ENCODE results near the gene CATSPERD. TPM values are rescaled to one million over a fixed set of nuclear protein-coding genes. Genes with fewer than 3 reads are reported as not detected.
A peak's percentile ranks its signal among the peaks of the same experiment; 100 is the strongest.

CATSPERD gene
- total and polyA plus RNA-seq, 9 donors = 0.67 to 4.5 TPM; not detected in 7

- Histone ChIP-seq H3K27me3 (no peaks in the 10 kb centered on the region), H3K4me3 (no peak overlapping the region), H3K4me1 (ENCODE audit: insufficient read depth) (peaks cover 7% of the 10 kb centered on the region), H3K36me3 (no peaks in the 10 kb centered on the region), H3K27ac (no peak overlapping the region), H3K9me3 (no peaks in the 10 kb centered on the region)
- DNase-seq = no peak
- TF ChIP-seq EP300 (IDR thresholded peaks at IDR 0.05) = no peak
- no peak for TF ChIP-seq CTCF (IDR thresholded peaks at IDR 0.05)
- TF ChIP-seq POLR2A (IDR thresholded peaks at IDR 0.05) = no peak
- 73 to 77% (median 76%) methylated on average over 8 of the region's 8 CpGs for WGBS, 3 donors
- intact Hi-C loops (cut with DNase I) = no loop called here
These were observed 3.1 kb upstream of the CATSPERD start for GRCh38 chr19:5717215-5717935.

GRCh38 chr19:5718037-5718578 is 2.3 kb upstream of the CATSPERD start:
- DNase-seq = no peak
- Histone ChIP-seq H3K4me3 (no peak overlapping the region), H3K36me3 (no peaks in the 10 kb centered on the region), H3K9me3 (no peaks in the 10 kb centered on the region), H3K4me1 (ENCODE audit: insufficient read depth) (peaks cover 7% of the 10 kb centered on the region), H3K27ac (no peak overlapping the region), H3K27me3 (no peaks in the 10 kb centered on the region)
- no peak for TF ChIP-seq CTCF (IDR thresholded peaks at IDR 0.05)
- no peak for TF ChIP-seq EP300 (IDR thresholded peaks at IDR 0.05)
- TF ChIP-seq POLR2A (IDR thresholded peaks at IDR 0.05) = no peak
- WGBS, 3 donors = 52 to 79% (median 63%) methylated on average over 14 of the region's 14 CpGs
- intact Hi-C loops (cut with DNase I) = no loop called here

- Histone ChIP-seq H3K4me3 (peak overlapping the region; percentile 70), H3K27ac (no peak overlapping the region), H3K36me3 (no peaks in the 10 kb centered on the region), H3K27me3 (no peaks in the 10 kb centered on the region), H3K9me3 (no peaks in the 10 kb centered on the region), H3K4me1 (ENCODE audit: insufficient read depth) (peaks cover 7% of the 10 kb centered on the region)
- intact Hi-C loops (cut with DNase I) = no loop called here
- WGBS, 3 donors = 16 to 23% (median 22%) methylated on average over 11 of the region's 11 CpGs
- no peak for TF ChIP-seq CTCF (IDR thresholded peaks at IDR 0.05)
- no peak for TF ChIP-seq EP300 (IDR thresholded peaks at IDR 0.05)
- no peak for TF ChIP-seq POLR2A (IDR thresholded peaks at IDR 0.05)
- no peak for DNase-seq
These were observed 1.7 kb upstream of the CATSPERD start for GRCh38 chr19:5718579-5719273.

- no peaks in the 10 kb centered on the region for H3K27me3 ChIP-seq
- peaks cover 7% of the 10 kb centered on the region for H3K4me1 ChIP-seq (ENCODE audit: insufficient read depth)
- no peak for DNase-seq
- H3K9me3 ChIP-seq = no peaks in the 10 kb centered on the region
- intact Hi-C loops (cut with DNase I) = no loop called here
- H3K4me3 ChIP-seq = peak overlapping the region; percentile 70
- TF ChIP-seq CTCF (IDR thresholded peaks at IDR 0.05) = peak in 1 of 3 donors; percentile 10
- TF ChIP-seq POLR2A (IDR thresholded peaks at IDR 0.05) = no peak
- TF ChIP-seq EP300 (IDR thresholded peaks at IDR 0.05) = no peak
- H3K27ac ChIP-seq = peak overlapping the region; percentile 67 to 88
- 0 to 1% (median 1%) methylated on average over 26 to 58 of the region's 58 CpGs for WGBS, 3 donors
- no peaks in the 10 kb centered on the region for H3K36me3 ChIP-seq
These were observed 1.0 kb upstream of the CATSPERD start for GRCh38 chr19:5719274-5719960.

Measured in ovary (tissue), 9 donors.